ENCODE results near the gene NDFIP1.

The NDFIP1 gene

DNA sequence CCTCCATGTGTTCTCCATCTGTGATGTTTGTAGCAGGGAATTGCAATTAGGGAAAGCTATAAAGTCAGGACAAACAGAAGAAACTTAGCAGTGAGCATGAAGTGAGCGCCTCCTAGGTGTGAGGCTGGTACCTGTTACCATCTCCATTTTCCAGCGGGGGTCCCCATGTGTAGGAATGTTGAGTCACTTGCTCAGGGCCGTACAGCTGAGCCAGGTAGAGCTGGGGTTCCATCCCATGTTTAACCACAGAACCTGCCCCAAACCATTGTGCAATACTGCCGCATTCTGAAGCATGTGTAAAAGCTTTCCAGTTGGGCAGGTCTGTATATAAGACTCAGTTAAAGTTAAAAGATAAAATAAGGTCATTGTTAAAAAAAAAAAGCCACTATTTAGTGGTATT lies 62.7 kb downstream of the NDFIP1 start:
- TF ChIP-seq, protein P1, sequence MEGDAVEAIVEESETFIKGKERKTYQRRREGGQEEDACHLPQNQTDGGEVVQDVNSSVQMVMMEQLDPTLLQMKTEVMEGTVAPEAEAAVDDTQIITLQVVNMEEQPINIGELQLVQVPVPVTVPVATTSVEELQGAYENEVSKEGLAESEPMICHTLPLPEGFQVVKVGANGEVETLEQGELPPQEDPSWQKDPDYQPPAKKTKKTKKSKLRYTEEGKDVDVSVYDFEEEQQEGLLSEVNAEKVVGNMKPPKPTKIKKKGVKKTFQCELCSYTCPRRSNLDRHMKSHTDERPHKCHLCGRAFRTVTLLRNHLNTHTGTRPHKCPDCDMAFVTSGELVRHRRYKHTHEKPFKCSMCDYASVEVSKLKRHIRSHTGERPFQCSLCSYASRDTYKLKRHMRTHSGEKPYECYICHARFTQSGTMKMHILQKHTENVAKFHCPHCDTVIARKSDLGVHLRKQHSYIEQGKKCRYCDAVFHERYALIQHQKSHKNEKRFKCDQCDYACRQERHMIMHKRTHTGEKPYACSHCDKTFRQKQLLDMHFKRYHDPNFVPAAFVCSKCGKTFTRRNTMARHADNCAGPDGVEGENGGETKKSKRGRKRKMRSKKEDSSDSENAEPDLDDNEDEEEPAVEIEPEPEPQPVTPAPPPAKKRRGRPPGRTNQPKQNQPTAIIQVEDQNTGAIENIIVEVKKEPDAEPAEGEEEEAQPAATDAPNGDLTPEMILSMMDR (IDR thresholded peaks at IDR 0.05; ENCODE audit: extremely low read depth, insufficient read depth, missing control alignments), result no peak
- DNase-seq (ENCODE audit: low spot score), result no peak
- in situ Hi-C loops (cut with MboI; ENCODE audit: low pct_unique_long_range_greater_than_20kb, low sequenced_read_pairs, unreplicated experiment), result no loop called here

DNA sequence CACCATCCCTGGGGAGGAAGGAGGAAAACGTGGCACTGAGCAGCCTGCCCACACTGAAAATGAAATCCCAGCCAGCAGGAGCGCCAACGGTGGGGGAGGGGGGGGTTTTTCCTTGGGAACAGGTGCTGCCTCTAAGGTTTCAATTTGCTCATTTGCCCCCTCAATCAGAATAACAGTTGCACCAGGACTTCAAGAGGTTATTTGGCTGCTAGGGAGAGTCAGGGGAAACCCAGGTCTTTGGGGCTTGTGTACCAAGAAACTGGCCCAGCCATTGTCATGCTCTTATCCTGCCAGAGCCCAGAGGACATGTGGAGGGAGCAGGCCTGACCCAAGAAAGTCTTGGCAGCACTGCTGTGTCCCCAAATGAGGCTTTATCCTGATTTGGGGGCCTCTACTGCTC lies 66.5 kb downstream of the NDFIP1 start:
- TF ChIP-seq, protein P1 (IDR thresholded peaks at IDR 0.05; ENCODE audit: extremely low read depth, insufficient read depth, missing control alignments), result no peak
- no peak for DNase-seq (ENCODE audit: low spot score)
- in situ Hi-C loops (cut with MboI; ENCODE audit: low pct_unique_long_range_greater_than_20kb, low sequenced_read_pairs, unreplicated experiment), result no loop called here

DNA sequence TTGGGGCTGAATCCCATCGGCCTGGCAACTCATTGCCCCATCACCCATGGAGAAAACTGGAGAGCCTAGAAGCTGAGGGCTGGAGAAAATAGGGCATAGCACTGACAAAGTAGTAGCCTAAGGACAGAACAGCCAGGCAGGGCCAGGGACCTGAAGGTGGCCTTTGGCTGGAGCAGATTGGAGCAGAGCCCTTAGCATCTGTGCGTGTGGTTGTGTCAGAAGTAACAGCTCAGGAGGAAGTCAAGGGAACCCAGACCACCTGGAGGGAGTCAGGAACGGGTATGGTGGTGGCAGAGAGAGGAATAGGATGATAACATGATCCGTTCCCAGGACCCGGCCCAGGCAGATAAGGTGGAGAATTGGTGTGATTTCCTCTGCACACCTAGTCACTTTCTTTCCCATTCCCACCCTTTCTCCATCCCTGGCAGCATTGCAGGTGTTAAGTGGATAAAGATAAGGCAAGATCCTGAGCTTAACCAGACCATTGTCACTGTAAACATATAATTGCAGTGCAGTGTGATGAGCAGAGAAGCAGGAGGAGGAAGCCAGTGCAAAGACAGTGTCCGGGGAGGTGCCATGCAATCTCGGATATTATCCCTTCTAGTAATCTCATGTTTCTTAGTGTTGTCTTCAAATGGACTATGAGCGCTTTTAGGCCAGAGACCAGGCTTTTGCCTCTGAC lies 67.0 kb downstream of the NDFIP1 start:
- in situ Hi-C loops (cut with MboI; ENCODE audit: low pct_unique_long_range_greater_than_20kb, low sequenced_read_pairs, unreplicated experiment), result no loop called here
- no peak for DNase-seq (ENCODE audit: low spot score)
- TF ChIP-seq, protein P1 (IDR thresholded peaks at IDR 0.05; ENCODE audit: extremely low read depth, insufficient read depth, missing control alignments), result no peak

DNA sequence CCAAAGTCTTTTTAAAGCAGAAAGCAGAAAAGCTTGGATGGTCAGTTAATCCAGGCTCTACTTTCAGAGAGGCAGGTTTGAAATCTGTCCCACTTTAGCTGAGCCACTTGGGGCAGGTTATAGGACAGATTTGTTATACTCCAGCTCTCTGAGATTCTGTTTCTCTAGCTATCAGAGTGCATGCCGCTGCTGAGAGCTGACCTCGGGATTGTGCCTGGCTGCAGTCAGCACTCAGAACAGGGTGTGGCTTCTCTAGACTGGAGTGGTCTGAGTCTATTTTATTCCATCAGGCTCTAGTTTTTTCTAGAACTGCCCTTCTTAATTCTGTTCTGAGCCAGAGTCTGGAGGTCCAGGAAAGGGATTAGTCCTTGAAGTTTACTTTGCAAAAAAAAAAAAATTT lies 67.7 kb downstream of the NDFIP1 start:
- in situ Hi-C loops (cut with MboI; ENCODE audit: low pct_unique_long_range_greater_than_20kb, low sequenced_read_pairs, unreplicated experiment), result no loop called here
- TF ChIP-seq, protein P1 (IDR thresholded peaks at IDR 0.05; ENCODE audit: extremely low read depth, insufficient read depth, missing control alignments), result no peak
- no peak for DNase-seq (ENCODE audit: low spot score)

DNA sequence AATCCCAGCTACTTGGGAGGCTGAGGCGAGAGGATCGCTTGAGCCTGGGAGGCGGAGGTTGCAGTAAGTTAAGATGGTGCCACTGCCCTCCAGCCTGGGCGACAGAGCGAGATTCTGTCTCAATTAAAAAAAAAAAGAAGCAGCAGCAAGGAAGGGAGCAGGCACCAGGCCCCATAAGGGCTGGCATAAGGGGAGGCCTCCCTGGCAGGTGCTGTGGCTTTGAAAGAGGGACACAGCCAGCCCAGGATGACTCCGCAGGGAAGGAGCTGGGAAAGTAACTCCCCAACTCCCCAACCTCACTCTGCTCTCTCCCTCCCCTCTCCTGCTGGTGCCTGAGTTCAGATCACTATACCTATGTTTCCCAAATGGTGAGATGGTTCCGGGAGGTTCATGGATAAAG lies 70.1 kb downstream of the NDFIP1 start:
- in situ Hi-C loops (cut with MboI; ENCODE audit: low pct_unique_long_range_greater_than_20kb, low sequenced_read_pairs, unreplicated experiment), result no loop called here
- TF ChIP-seq, protein P1 (IDR thresholded peaks at IDR 0.05; ENCODE audit: extremely low read depth, insufficient read depth, missing control alignments), result no peak
- DNase-seq (ENCODE audit: low spot score), result no peak

DNA sequence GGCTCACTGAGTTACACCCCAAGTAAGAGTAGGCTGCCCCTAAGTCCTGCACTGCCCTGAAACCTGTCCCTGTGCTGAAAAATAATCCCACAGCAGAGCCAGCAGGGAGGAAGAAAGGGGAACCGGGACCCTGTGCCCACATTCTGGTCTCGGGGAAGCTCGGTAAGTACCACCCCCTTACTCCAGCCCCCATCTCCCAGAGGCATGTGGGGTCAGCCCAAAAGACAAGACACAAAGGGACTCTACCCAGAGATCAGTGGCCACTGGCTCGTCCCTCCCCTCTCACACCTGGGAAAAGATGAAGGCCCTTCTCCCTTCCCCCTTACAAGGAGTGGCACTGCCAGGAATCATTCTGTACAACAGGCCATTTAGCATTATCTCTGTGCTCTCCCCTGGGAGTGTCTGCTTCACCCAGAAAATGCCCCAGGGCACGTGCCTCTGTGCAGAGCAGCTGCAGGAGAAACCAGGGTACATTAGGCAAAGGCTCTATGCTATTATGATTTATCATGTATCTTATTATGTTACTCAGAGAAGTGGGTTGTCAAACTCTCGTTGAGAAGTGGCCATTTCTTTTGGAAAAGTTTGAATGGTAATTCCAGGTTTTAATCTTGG lies 71.3 kb downstream of the NDFIP1 start:
- no peak for DNase-seq (ENCODE audit: low spot score)
- in situ Hi-C loops (cut with MboI; ENCODE audit: low pct_unique_long_range_greater_than_20kb, low sequenced_read_pairs, unreplicated experiment), result no loop called here
- TF ChIP-seq, protein P1 (IDR thresholded peaks at IDR 0.05; ENCODE audit: extremely low read depth, insufficient read depth, missing control alignments), result no peak

Measured in GM13977 (cell line).